HG02642 (cell line): ENCODE data around the gene CTAG1B.
"Not testable (repeated sequence)": the region's sequence is repeated elsewhere in the genome, so short reads cannot be mapped to it uniquely, and the experiment has no call there.

Experiments used
- ATAC-seq: cut with Tn5 transposase; IDR thresholded peaks from one replicate; pipeline ENCODE4 v1.9.1; 2021; ENCODE audit warnings: mild to moderate bottlenecking; ENCODE audit not compliant: unreplicated experiment, poor library complexity

Gene CTAG1B

GRCh38 chrX:154619182-154619581 lies at the start of gene CTAG1B:
Gene CTAG1B (minus strand): TSS chrX:154619282. CDS start chrX:154619218, 64 bp downstream.
- not testable (repeated sequence) for ATAC-seq

GRCh38 chrX:154661899-154662298 lies 42.8 kb upstream of the CTAG1B start:
- no peak for ATAC-seq

- ATAC-seq, result no peak
Measured at GRCh38 chrX:154661170-154661569, 42.1 kb upstream of the CTAG1B start.

GRCh38 chrX:154660541-154660940 lies 41.5 kb upstream of the CTAG1B start:
- ATAC-seq, result no peak

DNA sequence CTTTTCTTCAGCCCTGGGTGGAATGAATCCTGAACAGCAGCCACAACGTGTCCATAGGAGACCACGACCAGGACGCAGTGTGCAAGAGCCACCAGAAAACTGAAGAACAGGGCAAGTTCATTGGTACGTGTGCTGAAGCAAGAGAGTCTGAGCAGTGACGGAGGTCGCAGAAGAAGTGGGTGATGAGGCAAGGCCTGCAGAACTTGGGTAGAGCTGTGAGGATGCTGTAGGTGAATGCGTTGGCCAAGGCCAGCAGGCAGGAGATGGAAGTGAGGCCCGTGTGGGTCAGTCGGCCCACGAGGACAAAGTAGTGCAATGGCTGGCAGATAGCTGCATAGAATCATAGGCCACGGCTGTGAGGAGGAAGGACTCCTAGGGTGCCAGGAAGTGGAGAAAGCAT lies 39.9 kb upstream of the CTAG1B start:
- no peak for ATAC-seq

DNA sequence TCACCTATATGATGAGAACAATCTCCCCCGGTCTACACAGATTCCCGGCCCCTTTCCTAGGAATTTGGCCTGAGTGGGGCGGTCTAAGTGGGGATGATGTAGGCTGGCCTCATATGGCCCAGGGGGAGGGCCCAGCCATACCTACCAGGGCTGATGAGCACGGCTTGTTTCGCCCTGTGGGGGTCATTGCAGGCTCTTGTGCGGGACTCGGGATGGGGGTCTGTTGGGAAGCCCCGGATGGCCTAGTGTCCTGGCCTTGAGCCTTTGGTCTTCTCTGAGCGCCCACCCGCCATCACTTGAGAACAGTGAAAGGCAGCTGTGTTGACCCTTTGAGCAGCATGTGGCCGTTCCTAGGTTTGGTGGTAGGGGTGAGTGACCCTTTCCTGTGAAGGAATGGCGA lies 39.1 kb upstream of the CTAG1B start:
- ATAC-seq, result no peak

- no peak for ATAC-seq
Measured at GRCh38 chrX:154657226-154657805, 38.2 kb upstream of the CTAG1B start.

DNA sequence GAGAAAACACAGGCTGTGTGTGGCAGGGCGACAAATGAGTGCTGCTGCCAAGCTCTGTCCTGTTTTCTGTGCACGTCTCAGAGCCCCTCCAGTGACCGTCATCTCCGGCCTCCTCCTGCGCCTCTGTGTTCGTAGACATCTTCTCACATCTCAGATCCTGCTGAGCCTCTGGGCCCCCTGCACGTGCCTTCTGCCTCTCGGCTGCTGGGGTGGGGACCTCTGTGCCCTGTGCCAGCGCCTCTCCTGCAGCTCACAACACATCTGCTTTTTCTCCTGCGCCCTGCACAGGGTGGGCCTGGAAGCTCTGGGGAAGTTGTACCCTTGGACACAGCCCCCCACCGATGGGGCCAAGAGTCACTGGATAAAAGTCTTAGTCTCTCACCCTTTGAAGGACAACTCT lies 36.7 kb upstream of the CTAG1B start:
- no peak for ATAC-seq

- no peak for ATAC-seq
Measured at GRCh38 chrX:154655346-154655745, 36.3 kb upstream of the CTAG1B start.

GRCh38 chrX:154654925-154655324 lies 35.8 kb upstream of the CTAG1B start:
- ATAC-seq, result no peak

- no peak for ATAC-seq
Measured at GRCh38 chrX:154654372-154654771, 35.3 kb upstream of the CTAG1B start.

- not testable (repeated sequence) for ATAC-seq
Measured at GRCh38 chrX:154653413-154653812, 34.3 kb upstream of the CTAG1B start, which contains the start of gene CTAG2. Gene CTAG2 (minus strand): TSS chrX:154653579. CDS start chrX:154653515, 64 bp downstream.

GRCh38 chrX:154653048-154653401 lies 33.9 kb upstream of the CTAG1B start:
- no peak for ATAC-seq

DNA sequence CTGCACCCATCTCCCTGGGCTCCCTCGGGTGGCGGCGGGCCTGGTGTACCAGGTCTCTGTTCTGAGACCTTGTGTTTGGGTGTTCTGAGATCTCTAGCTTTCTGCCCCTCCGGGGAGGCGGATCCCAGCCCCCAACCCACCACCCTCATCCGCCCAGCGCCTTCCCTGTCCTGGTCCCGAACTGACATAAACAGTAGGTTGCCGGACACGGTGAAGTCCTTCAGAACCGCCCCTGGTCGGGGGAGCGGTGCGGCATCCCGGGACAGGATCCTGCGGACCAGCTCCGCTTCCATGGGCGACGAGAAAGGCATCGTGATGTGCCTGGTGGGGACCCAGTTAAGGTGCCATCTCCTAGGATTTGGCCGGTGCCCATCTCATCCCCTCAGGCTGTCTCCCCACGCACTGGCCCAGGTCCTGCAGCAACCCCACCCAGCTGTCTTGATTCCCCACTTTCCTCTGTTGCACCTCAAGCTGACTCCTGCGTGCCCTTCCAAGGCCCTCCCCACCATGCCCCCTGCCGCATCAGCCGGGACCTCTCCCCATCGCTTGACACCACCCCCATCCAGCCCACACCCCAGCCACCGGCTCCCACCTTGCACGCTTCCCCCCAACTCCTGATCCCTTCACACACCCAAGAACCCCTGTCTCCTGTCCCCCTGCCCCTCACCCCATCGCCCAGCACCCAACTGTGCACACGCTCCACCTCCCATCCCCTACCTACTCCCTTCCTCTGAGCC lies 33.4 kb upstream of the CTAG1B start:
- no peak for ATAC-seq

DNA sequence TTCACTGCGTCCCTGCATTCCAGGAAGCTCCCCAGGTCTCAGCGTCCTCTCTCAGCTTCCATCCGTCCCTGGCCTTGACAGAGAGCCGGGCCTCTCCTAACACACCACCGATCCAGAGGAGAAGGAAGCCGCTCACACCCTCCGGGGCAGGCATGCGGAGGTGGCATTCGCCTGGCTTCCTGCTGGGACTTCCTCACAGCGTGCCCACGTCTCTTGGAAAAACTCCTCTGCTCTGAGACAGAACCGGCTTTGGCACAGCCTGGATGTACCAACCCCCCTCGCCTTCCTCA lies 31.1 kb upstream of the CTAG1B start:
- ATAC-seq, result no peak

DNA sequence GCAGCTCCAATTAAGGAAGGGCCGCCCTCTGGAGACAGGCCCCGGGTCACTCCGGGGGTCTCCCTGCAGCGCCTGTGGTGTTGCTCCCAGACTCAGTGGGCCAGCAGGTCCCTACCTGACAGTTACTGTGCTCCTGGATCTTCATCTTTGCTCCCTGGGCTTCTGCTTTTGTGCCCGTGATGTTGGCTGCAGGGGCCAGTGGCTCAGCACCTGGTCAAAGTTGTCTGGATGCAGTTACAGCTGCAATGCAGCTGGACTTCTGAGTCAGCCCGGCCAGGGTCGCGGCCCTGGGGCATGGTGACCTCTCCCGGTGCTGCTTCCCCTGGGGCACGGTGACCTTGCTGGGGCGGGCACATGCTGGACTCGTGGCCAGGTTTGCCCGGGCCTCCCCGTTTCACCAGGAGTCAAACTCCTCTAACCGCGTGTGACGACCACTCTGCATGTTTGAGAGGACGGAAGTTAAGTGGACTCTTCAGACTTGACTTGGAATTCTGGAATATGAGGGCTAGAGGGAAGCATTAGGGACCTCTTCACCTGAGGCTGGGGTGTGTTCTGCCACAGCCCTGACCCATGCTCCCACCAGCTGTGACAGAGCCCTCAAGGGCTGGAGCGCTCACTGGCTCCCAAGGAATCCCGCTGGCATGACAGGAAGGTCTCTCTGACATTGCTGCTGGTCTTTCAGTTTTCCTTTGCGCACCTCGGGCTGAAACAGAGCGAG lies 30.6 kb upstream of the CTAG1B start:
- no peak for ATAC-seq

DNA sequence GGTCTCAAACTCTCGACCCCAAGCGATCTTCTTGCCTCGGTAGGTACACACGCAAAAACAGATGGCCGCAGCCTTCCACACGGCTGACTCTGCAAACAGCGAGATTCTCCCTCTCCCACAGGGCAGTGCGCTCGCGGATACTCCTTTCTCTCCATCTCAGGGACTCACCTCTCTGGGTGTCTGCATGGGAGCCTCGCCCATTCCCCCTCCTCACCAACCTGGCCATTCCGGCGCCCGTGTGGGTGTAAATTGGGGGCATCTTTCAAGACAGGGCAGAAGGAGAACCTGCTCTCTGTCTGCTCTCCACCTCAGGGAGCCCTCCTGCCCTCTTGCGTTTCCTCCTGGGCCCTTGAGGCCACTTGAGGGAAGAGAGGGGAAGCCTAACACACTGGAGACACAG lies 29.8 kb upstream of the CTAG1B start:
- ATAC-seq, result no peak

- ATAC-seq, result not testable (repeated sequence)
Measured at GRCh38 chrX:154645745-154646378, 26.8 kb upstream of the CTAG1B start.

GRCh38 chrX:154643708-154644107 lies 24.6 kb upstream of the CTAG1B start:
- not testable (repeated sequence) for ATAC-seq

DNA sequence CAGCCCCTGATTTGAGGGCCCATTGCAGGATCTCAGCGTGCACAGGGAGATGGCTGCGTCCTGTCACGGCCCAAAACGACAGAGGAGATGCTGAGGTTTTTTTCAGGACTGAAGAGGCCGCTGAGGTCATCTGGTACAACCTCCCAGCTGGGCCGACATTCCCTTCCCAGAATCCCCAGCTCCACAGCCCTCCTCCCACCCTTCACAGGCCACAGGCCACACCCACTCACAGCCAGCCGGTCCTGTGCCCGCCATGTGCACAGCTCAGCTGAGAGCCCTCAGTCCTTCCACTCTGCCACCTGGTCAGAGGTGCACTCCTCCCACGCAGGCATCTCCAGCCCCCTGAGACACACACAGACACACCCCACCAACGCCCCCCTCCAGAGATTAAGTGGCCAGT lies 22.7 kb upstream of the CTAG1B start:
- ATAC-seq, result not testable (repeated sequence)

DNA sequence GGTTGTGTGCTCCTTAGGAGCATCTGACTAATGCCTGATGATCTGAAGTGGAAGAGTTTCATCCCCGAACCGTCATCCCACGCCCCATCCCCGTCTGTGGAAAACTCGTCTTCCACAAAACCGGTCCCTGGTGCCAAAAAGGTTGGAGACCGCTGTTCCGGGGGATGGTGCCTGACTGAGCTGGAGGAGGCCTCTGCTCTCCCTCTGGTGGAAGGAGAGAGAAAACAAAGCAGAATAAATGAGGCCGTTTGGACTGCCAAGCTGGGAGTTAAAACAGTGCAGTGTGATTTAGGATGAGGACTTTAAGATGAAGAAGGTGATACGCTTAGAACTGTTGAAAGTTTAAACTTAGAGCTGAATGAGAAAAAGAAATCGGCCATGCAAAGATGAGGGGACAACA lies 14.6 kb upstream of the CTAG1B start:
- not testable (repeated sequence) for ATAC-seq
